ENCODE results near the gene MELK.
A peak's percentile ranks its signal among the peaks of the same experiment; 100 is the strongest.
"Not testable (repeated sequence)": the region's sequence is repeated elsewhere in the genome, so short reads cannot be mapped to it uniquely, and the experiment has no call there.

The MELK gene
- long read RNA-seq, donor 1: 0 reads
- long read RNA-seq, donor 2: 0 reads
- long read RNA-seq, donor 3: 0 reads
- long read RNA-seq, donor 4, partial matches to known transcripts: 0 of 2 reads
- long read RNA-seq, donor 4, other reads (novel, unspliced or antisense): 0 of 2 reads
- long read RNA-seq, donor 5, partial matches to known transcripts: 0 of 2 reads
- long read RNA-seq, donor 5, other reads (novel, unspliced or antisense): 0 of 2 reads
- long read RNA-seq, donor 6: 0 reads
- long read RNA-seq, donor 7: 0 reads
- long read RNA-seq, donor 8, partial matches to known transcripts: 0 of 1 reads
- long read RNA-seq, donor 8, other reads (novel, unspliced or antisense): 0 of 1 reads

- peak; percentile 87 for DNase-seq
Measured at GRCh38 chr9:36572515-36573418, at the start of gene MELK. Gene MELK (plus strand): TSS chr9:36572895. CDS start chr9:36581682, 8,787 bp downstream.

GRCh38 chr9:36530224-36530623, 42.5 kb upstream of the MELK start:
- DNase-seq: no peak

GRCh38 chr9:36532353-36532752, 40.3 kb upstream of the MELK start:
- DNase-seq: no peak

- DNase-seq: not testable (repeated sequence)
Measured at GRCh38 chr9:36533726-36534125, 39.0 kb upstream of the MELK start.

- DNase-seq: no peak
Measured at GRCh38 chr9:36535107-36535506, 37.6 kb upstream of the MELK start.

GRCh38 chr9:36537861-36538260, 34.8 kb upstream of the MELK start:
- no peak for DNase-seq

- no peak for DNase-seq
Measured at GRCh38 chr9:36542355-36542754, 30.3 kb upstream of the MELK start.

GRCh38 chr9:36543916-36544315, 28.8 kb upstream of the MELK start:
- DNase-seq: no peak

- no peak for DNase-seq
Measured at GRCh38 chr9:36547598-36547997, 25.1 kb upstream of the MELK start.

GRCh38 chr9:36548454-36548853, 24.2 kb upstream of the MELK start:
- DNase-seq: no peak

- DNase-seq: no peak
Measured at GRCh38 chr9:36550135-36550534, 22.6 kb upstream of the MELK start.

- not testable (repeated sequence) for DNase-seq
Measured at GRCh38 chr9:36550631-36551098, 22.0 kb upstream of the MELK start.

- DNase-seq: no peak
Measured at GRCh38 chr9:36551129-36551528, 21.6 kb upstream of the MELK start.

GRCh38 chr9:36551910-36552309, 20.8 kb upstream of the MELK start:
- no peak for DNase-seq

- DNase-seq: no peak
Measured at GRCh38 chr9:36559036-36559695, 13.5 kb upstream of the MELK start.

- no peak for DNase-seq
Measured at GRCh38 chr9:36560771-36561170, 11.9 kb upstream of the MELK start.

- DNase-seq: not testable (repeated sequence)
Measured at GRCh38 chr9:36562801-36563200, 9.9 kb upstream of the MELK start.

GRCh38 chr9:36566813-36567221, 5.9 kb upstream of the MELK start:
- DNase-seq: no peak

- DNase-seq: not testable (repeated sequence)
Measured at GRCh38 chr9:36568681-36569080, 4.0 kb upstream of the MELK start.

- no peak for DNase-seq
Measured at GRCh38 chr9:36571333-36571732, 1.4 kb upstream of the MELK start.

- DNase-seq: not testable (repeated sequence)
Measured at GRCh38 chr9:36574045-36574444, 1.4 kb downstream of the MELK start.

- DNase-seq: no peak
Measured at GRCh38 chr9:36575411-36575882, 2.8 kb downstream of the MELK start.

GRCh38 chr9:36576866-36577265, 4.2 kb downstream of the MELK start:
- DNase-seq: no peak

All from right kidney (tissue), 9 donors.